HG03025 (cell line): ENCODE data around the gene DARS1.

Source experiments
- ATAC-seq: cut with Tn5 transposase; IDR thresholded peaks from one replicate; pipeline ENCODE4 v1.9.1; 2021; ENCODE audit warnings: mild to moderate bottlenecking, moderate library complexity; ENCODE audit not compliant: unreplicated experiment, low FRiP score

DARS1 gene

DNA sequence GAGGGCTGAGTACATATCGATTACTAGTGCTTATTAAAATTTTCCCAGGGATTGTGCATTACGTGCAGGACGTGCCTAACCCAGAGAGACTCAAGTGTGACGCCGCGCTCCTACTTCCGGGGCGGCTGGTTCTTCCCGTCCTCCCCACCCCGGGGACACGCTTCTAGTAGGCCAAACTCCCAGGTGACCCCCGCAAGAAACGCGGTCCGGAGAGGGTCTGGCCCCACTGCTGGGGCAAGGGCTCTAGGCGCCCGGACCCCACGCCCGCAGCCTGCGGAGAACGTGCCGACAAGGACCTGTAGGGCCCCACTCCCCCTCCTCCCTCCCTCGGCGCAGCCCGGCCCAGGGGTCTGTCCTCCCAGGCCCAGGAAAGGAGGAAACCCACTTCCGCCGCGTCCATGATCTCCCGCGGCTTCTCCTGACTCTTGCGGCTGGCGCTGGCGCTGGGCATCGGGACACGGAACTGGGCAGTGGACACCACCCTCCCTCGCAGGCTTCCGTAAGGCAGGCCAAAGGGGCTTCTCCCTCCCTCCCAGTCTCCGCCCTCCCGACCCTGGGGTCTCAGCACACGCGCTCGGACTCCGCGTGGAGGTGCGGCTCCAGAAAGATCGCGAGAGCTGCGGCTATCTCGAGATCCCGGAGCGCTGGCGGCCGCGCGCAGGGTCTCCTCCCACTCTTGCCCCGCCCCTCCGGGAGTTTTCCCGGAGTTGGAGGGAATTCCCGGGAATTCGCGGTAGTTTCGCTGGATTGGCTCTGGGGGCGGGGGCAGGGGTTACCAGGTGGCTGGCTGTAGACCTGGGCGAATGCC, at the start of gene DARS1:
DARS1 (minus strand) TSS at position 609 of the 808 bp plus-strand sequence; CDS start at position 451, 158 bp downstream.
- peak; percentile 89 for ATAC-seq

DNA sequence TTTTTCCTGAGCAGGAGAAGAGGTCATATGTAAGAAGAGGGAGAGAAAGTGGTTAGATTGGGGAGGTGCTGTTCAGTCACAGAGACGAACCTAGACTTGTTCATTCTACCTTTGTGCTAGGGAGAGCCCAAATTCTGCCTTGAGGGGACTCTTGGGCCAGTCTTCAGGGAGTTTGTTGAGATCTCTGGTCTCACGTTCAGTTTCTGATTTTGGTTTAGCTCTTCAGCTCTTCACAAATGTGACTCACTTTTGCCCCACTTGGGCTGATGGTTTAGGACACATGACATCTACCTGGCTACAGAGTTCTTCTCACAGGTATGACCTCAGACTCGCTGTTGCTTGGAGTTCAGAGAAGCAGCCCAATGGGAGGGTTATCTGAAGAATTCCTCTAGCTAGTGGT, 49.2 kb upstream of the DARS1 start:
- no peak for ATAC-seq

DNA sequence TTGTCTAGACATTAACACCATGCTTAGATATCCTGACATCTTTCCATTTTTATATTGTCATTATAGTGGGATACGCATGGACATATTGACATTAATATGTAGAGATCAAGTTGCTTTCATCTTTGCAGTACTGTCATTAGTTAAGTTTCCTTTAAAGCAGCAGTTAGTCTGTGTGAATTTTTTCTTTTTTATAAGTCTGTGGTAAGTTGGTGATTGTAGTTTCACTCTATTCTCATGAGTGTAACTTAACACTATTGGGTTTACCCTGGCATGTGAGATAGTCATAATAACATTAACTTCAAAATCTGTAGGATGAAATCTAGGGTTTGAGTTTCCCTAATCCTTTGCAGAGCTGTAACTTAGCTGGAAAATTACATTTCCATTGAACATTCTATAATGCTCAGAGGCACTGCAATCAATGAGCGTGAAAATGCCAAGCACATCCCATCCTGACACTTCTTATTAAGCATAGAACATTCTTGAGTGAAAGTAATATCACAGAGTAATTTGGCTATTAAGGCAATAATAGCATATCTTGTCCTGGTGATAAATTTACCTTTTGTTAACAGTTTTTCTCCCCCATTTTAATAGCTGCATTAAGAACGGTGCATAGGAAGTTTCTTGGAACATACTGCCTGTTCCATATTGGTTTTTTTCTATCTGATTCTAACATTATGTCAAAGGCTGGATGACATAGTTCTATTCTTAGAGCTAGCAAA, 47.5 kb upstream of the DARS1 start:
- ATAC-seq = no peak

DNA sequence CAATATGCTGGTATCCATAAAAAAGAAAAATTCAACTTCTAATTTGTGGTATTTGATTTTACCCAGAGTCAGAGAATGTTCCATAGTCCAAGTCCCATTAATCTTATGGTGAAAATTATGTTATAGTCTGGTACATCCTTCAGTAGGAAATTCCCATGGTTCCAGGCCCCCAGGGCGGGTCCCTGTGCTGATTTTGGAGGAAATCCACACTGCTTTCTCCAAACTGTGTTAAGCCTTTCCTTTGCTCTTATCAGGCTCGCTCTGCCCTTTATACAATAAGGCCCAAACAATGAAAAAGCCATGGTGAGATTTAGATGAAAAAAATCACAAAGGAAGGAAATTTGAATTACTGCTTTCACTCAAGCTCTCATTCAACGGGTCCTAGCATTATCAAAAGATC, 46.8 kb upstream of the DARS1 start:
- no peak for ATAC-seq

DNA sequence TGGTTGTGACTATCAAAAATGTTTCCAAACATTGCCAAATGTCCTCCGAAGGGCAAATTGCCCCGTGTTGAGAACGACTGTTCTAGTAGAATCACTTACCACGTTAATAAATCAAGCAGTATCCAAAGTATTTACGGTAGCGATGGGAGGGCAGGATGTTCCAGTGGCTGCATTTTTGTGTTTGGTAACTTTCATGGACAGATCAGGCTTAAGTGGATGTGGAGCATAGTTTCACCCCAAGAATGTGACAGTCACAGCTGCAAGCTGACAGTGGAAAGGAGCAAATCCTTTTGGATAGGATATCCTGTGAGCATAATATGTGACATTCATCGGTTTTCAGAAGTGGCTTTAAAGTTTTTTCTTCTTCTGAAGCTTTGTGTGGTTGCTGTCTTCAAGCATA, 46.3 kb upstream of the DARS1 start:
- ATAC-seq = no peak

DNA sequence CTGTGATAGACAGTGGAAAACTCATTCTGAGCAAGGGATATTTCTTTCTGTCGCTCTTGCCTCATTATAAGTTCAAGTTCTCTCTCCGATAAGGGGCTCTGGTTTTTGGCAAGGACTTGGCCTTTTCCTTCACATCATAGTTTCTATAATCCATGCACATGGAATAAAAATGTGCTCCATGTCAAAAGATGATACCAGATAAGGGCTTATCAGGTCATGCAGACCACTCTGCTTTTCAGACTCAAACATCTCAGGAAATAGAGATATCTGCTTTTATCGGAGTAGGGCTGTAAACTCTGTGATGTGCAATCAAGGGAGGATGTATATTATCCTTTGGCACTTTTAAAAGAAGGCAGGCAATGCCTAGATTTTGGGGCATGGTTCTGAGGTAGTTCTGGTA, 45.0 kb upstream of the DARS1 start:
- ATAC-seq = no peak

DNA sequence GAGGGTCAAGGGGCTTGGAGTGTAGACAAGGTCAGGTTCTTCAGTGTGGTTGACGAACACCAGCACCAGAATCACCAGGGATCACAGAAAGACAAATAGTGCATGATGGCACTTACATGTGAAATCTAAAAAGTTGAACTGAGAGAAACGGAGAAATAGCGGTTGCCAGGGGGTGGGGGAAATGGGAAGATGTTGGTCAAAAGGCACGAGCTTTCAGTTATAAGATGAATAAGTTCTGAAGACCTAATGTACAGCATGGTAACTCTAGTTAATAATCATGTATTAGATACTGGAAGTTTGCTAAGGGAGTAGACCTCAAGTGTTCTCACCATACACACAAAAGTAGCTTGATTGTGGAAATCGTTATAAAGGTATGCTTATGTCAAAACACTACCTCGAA, 43.7 kb upstream of the DARS1 start:
- ATAC-seq = peak; percentile 82

DNA sequence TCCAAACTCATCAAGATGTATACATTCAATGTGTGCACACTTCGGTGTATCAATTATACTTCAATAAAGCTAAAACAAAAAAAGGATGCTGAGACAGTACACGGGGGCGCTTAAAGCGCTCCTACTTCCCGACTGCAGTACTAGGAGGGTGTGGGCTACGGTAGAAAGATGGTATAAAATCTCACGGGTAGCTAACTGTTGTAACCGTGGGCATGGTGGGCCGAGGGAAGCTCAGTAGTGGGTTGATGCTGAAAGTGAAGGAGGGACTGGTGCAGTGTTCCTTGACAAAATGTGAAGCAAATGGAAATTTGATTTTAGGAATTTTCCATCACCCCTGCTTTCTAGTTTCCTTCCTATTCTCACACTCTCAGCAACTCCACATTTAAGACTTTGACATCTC, 42.6 kb upstream of the DARS1 start:
- ATAC-seq = no peak

DNA sequence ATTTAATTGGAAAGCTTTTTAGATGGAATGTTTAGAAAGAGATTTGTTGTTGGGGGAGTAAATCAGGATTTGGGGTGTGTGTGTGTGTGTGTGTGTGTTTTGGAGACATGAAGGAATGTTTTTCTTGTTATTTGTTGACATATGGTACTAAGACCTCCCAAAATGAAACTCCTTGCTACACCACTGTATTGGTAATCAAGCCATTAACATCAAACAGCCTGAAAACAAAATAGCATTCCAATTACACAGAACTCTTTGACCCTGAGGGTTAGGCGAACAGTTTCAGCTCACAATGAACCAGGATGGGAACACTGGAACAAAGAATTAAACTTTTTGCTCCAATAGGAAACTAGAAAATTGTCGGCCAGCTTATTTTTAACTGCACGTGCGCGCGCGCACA, 41.7 kb upstream of the DARS1 start:
- ATAC-seq = no peak

DNA sequence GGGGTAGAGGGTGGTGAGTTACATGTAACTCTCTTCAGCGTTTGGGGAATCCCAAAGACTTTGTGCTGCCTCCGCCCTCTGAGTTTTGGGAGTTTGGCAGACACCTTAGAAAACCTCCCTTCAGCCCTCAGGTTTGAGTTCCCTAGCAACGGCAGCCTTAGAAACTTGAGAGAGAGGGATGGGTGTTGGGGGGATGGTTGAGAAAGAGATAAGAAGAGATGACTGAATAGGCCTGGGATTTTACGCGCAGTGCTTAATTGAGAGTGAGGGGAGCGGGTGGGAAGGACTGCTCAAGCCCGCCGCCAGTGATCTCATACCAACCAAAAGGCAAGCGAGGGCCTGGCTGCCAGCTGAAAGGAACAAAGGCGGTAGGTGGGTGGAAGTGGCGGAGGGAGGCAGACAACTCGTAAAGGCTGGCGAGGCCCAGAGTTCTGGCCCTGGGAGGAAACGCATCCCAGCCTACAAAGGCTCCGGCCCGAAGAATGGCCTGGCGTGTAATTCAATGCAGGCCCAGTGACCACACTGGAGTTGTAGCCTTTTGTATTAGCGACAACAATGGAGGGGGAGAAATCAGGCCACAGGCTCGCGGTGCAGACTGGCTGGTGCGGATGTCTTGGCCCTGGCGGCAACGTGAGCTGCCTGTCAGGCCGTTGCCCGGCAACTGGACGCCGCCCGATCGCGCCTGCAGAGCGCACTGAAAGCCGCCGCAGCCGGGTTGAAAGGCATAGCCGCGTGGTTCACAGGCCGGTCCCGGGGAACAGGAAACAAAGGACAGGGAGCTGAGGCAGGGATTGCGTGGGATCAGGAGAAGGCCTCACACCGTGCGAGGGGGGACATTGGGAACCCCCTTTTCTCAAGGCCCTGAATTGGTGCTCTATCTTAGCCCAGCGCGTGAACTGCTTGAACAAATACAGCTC, 39.9 kb upstream of the DARS1 start:
- ATAC-seq = no peak

DNA sequence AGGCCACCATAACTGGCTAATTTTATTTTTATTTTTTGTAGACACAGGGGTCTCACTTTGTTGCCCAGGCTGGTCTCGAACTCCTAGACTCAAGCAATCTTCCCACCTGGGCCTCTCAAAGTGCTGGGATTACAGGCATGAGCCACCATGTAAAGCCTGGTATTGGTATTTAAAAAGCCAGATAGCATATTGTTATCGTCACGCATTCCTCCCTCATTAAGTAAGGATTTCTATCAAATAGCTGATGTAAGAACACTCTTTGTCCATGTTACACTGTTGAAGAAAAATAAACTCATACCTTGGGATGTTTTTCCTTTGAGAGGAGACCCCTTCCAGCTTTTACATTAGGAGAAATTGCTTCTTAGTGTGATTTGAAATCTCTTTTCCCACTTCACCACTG, 39.2 kb upstream of the DARS1 start:
- ATAC-seq = no peak

DNA sequence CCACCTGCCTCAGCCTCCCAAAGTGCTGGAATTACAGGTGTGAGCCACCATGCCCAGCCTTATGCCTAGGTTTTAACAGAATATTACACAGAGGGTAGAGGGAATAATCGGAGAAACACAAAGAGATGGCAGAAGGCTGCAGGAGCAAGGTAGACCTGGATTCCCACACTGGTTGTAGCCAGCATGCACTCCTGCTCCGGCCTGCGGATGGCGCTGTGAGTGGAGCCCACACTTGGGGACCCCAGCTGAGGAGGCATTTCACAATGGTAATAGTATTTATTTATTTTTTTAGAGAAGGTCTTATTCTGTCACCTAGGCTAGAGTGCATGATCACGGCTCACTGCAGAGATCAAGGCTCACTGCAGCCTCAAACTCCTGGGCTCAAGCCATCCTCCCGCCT, 38.8 kb upstream of the DARS1 start:
- ATAC-seq = no peak

DNA sequence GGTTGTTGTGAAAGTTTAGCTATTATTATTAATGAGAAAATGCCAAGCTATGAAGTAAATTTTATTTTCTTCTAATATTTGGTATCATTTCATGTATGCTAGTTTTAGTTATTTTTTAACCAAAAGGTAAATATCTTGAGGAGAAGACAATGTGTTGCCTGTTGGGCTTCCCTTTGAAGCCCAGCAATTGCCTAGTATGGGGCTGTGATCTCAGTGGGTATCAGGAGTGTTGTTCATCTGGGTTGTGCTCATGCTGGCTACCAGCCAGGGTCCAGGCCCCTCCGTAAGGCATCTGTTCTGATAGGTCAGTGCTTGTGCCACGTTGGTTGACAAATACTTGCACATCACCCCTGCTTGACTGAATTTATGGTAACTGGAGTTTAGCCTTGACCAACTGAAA, 38.0 kb upstream of the DARS1 start:
- no peak for ATAC-seq

DNA sequence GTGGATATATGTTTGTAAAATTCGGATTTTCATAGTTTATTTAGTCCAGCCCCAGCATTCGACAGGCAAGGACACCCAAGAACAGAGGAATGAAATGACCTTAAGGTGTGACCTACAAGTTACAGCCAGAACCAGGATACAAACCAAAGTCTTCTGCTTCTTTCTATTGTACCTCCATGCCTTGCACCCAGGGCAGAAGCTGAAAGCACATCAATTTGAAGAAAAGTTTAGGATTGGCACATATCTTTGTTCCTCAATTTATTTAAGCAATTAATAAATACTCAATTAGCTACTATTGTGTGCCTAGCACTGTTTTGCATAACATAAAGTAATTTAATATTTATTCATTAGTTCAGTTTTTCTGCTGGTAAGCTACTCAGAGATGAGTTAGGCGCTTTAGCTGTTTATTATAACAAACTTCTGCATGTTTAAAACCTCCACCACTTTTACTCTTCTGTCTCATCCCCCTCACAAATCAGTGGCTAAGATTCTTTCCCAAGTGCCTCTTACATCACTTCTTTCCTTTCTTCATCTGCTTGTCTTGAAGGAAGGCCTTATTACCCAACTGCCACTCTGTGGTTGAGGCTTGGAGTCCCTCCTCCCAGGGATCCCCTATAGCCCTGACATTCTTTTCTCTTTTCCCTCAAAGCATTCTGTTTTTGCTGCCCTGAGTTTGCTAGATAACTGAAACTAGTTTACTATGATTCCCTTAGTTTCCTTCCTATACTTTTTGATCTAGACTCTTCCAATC, 37.1 kb upstream of the DARS1 start:
- no peak for ATAC-seq

DNA sequence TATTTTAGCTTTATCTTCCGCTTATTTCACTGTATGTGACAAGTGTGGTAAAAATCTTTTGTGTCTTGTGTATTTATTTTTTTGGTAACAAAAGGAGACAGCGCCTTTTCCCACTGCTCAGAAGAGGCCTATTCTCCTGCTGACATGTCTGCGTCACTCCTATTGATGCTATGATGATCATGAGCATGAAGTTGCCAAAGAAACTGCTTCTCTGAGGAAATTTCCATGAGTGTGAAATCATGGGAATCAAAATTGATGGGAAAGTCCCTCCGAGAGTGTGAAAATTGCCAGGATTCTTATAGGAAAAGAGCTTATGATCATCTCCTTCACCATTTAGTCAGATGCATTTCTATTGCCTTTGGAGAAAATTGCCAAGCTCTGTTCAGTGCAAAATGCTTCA, 36.5 kb upstream of the DARS1 start:
- no peak for ATAC-seq

DNA sequence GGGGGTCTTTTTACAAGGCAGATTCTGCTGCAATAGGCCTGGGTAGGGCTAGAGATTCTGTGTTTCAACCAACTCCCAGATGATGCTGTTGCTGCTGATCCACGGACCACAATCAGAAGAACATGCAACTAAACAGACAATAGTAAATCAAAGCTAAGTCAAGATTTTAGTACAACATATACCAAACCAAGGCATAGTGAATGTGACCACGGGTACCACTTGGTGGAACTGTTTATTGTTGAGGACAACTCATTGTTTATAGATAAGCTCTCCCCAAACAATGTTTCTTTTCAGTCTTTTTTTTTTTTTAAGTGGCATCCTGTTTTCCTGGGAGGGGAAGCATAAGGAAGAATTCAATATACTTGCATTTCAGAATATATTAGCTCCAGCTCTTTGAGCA, 36.0 kb upstream of the DARS1 start:
- ATAC-seq = no peak

DNA sequence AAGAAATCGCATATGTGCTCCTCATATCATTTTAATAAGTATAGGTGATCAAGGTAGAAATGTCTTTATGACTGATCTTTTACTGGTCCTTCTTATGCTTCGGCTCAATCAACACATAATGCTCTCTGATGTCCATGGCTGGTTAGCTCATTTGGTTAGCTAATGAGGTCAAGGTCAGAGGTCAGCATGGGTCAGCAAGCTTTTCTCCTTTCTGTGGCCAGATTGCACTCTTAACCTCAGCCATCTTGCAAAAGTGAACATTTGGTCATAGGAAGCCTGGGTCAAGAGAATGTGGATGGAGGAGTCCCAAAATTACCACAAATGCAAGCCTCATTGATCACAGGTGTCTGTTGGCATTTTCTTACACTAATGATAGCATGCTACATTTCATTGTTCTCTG, 35.4 kb upstream of the DARS1 start:
- ATAC-seq = no peak

DNA sequence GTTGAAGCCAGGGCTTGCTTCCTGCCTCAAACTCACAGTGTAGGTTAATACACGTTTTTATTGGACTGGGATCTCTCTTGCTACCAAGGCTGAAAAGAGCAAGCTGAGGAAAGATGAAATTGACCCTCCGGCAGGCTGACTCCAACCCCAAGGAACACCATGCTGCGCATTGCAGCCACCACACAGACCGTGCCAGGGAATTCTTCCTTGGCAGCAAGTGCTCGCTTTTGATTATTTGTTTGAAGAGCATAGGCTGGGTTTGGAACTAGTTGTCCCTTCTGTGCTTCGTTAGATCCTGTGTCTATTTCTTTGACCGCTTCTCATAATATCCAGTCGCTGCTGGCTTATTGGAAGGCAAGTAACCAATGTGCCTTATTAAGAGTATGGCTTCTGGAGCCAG, 34.4 kb upstream of the DARS1 start:
- ATAC-seq = no peak

DNA sequence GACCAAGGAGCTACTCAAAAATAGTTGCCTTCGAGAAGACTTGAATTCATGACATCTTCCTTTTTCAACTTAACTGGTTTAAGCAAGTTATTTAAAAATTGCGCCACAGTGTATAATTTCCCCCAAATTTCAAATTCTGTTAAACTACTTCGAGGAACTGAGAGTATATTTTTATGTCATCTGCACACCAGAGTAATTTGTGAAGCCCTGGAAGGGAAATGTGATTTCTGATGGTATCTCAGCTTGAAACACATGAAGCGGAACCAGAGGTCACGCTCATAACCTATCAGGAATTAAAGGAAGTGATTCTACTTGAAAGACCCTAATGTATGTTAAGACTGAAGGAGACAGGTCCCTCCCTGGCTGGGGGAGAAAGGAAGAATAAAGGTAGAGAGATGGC, 33.9 kb upstream of the DARS1 start:
- no peak for ATAC-seq

DNA sequence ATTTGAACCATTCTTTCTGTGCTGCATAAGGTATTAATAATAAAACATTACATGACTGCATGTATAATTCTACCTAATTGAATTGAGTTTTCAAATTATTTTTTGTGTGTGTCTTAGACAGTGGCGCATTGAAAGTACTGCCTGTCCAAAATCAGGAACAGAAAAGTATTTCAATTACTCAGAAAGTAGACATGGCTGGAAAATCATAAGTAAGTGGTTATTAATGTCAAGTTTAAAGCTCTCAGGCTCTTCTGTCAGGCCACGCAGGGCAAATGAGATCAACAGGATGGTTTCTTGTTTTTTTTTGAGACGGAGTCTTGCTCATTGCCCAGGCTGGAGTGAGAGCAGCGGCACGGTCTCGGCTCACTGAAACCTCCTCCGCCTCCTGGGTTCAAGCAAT, 32.4 kb upstream of the DARS1 start:
- no peak for ATAC-seq
